GM12891 (cell line): ENCODE data around the gene OR51I2.

ENCODE experiments used
- DNase-seq: peaks from one replicate; pipeline ENCODE4 v3.0.0; 2011; ENCODE audit warnings: low spot score; ENCODE audit not compliant: insufficient read length
- FAIRE-seq: peaks from 2 replicates; lab custom pipeline; 2011; peaks lifted over from hg19 to GRCh38; lab: Jason Lieb, UNC
- PAX5 ChIP-seq: IDR thresholded peaks from 2 replicates; pipeline ENCODE4 v1.6.1; 2011; ENCODE audit warnings: low read length, moderate library complexity, mild to moderate bottlenecking; ENCODE audit not compliant: insufficient read depth, severe bottlenecking
- POLR2A ChIP-seq: IDR thresholded peaks from 2 replicates; pipeline ENCODE4 v1.6.1; 2011; ENCODE audit warnings: low read depth, low read length, control low read depth
- POLR2AphosphoS5 ChIP-seq: IDR thresholded peaks from 2 replicates; pipeline ENCODE4 v1.6.1; 2011; ENCODE audit warnings: low read depth, low read length, control low read depth
- POU2F2 ChIP-seq: IDR thresholded peaks from 2 replicates; pipeline ENCODE4 v1.6.1; 2011; ENCODE audit warnings: low read depth, mild to moderate bottlenecking, control low read depth, low read length, moderate library complexity
- SPI1 ChIP-seq: IDR thresholded peaks from 2 replicates; pipeline ENCODE4 v1.6.1; 2011; ENCODE audit warnings: low read depth, low read length, control low read depth
- TAF1 ChIP-seq: IDR thresholded peaks from 2 replicates; pipeline ENCODE4 v1.6.1; 2011; ENCODE audit warnings: low read depth, low read length, control low read depth

OR51I2 gene

DNA sequence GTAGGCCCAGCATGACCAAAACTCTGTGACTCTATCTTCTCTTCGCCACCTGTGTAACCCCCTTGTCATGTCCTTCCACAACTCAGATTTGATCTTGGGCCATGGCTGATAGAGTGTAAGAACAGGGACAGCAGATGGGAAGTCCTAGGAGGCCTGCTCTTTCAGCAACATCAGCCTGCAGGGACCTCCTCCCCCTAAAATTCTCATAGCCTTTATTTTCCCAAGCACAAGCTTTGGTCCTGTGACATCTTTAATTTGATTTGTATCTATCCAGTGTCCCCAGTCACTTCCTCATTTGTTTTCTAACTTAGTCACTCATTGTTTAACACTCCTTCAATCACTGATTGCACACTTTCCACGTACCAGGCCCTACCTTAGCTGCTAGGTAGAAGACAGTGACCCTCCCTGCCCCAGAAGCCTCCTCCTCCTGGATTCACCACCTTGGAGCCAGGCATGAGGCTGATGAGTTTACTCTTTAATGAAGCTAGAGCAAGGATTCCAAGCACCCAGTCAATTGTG, 55.3 kb downstream of the OR51I2 start:
- FAIRE-seq (no peak), DNase-seq (no peak)
- no peak for TF ChIP-seq POU2F2
- TF ChIP-seq TAF1 = no peak
- TF ChIP-seq SPI1 = peak; percentile 52
- TF ChIP-seq POLR2AphosphoS5 = no peak
- TF ChIP-seq POLR2A = no peak
- no peak for TF ChIP-seq PAX5

DNA sequence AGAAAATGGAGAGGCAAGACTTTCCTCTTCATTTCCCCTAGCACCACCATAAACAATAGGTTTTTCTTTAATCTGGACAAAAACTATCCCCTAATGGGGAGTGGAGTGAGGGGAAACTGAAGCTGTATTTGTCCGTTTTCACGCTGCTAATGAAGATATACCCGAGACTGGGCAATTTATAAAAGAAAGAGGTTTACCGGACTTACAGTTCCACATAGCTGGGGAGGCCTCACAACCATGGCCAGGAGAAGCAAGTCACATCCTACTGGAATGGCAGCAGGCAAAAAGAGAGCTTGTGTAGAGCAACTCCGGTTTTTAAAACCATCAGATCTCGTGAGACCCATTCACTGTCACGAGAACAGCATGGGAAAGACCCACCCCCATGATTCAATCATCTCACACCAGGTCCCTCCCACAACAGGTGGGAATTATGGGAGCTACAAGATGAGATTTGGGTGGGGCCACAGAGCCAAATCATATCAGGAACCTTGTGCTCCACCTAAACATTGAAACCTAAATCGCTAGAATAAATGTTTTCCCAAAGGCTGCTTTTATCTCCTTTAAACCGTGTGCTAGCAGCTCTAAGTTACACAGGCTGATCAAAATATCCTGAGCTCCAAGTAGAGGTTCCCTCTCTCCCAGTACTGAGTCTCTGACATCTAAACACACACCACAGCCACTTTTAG, 56.4 kb downstream of the OR51I2 start:
- no peak for DNase-seq
- no peak for TF ChIP-seq POU2F2
- TF ChIP-seq SPI1 = no peak
- TF ChIP-seq PAX5 = no peak
- no peak for TF ChIP-seq TAF1
- no peak for TF ChIP-seq POLR2A
- no peak for TF ChIP-seq POLR2AphosphoS5
- no peak for FAIRE-seq
